Peyer's patch (tissue), 4 donors: ENCODE measurements around the gene TENT4A. TPM values are rescaled to one million over a fixed set of nuclear protein-coding genes. Genes with fewer than 3 reads are reported as not detected.

Experiments
- DNase-seq, 3 donors: peaks; one replicate each; pipeline ENCODE4 v3.0.0-alpha.2; 2017 to 2019
- H3K27ac ChIP-seq, 4 donors: fragments of 200-600 bp; sonication (generic); one replicate each; pipeline ENCODE4 v1.5.1; 2016 to 2019
- H3K27me3 ChIP-seq, 2 donors: fragments of 200-600 bp; sonication (generic); one replicate each; pipeline ENCODE4 v1.5.1; 2019
- H3K36me3 ChIP-seq, 3 donors: fragments of 200-600 bp; sonication (generic); one replicate each; pipeline ENCODE4 v1.5.1; 2016 to 2019
- H3K4me1 ChIP-seq, 4 donors: fragments of 200-600 bp; sonication (generic); one replicate each; pipeline ENCODE4 v1.5.1; 2016 to 2019
- H3K4me3 ChIP-seq, 4 donors: fragments of 200-600 bp; sonication (generic); 1 replicate in 3 of 4; 2 replicates in 1 of 4; pipeline ENCODE4 v1.5.1; 2016 to 2019; ENCODE audit warnings: mild to moderate bottlenecking in 1 of 4
- H3K9me3 ChIP-seq, 4 donors: fragments of 200-600 bp; sonication (generic); one replicate each; pipeline ENCODE4 v1.5.1; 2016 to 2019; ENCODE audit warnings: mild to moderate bottlenecking in 1 of 4
- POLR2A ChIP-seq, 2 donors: fragments of 450-650 bp; IDR thresholded peaks; one replicate each; pipeline ENCODE4 v1.5.1; 2017; ENCODE audit warnings: antibody characterized with exemption in 2 of 2, mild to moderate bottlenecking in 2 of 2, moderate library complexity in 2 of 2
- total RNA-seq, 4 donors: library from RNA; depleted of rRNA; stranded (reverse); fragments of >200 nt; gene quantifications; one replicate each; pipeline ENCODE4 v1.1.0, GENCODE V29; 2016
- TF ChIP-seq, protein P1 (sequence below), 6 experiments: fragments of 450-650 bp in 4 of 6; fragments of 200-600 bp in 2 of 6; sonication (generic) in 1 of 6; IDR thresholded peaks; one replicate each; pipeline ENCODE4 v1.5.1; 2017 to 2019; ENCODE audit warnings: antibody characterized with exemption in 6 of 6, mild to moderate bottlenecking in 3 of 6, moderate library complexity in 1 of 6

The TENT4A gene
- total RNA-seq, 4 donors from 2014 or later = 28.0 to 71.8 (median 44.5) TPM

DNA sequence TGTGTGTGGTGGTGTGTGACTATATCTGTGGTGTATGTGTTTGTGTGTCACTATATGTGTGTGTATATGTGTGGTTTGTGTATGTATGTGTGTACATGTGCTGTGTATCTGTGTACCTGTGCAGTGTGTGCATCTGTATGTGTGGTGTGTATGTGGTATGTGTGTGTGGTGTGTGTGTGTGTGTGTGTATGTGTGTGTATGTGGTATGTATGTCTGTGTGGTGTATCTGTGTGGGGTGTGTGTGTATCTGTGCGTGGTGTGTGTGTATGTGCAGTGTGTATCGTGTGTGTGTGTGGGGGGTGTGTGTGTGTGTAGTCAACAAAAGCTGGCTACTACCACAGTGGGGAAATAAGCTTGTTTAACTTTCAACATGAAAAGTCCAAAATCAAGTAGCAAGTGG lies 31.6 kb upstream of the TENT4A start:
- Histone ChIP-seq H3K9me3 (no peaks in the 10 kb centered on the region), H3K36me3 (no peaks in the 10 kb centered on the region), H3K4me3 (no peak overlapping the region), H3K27me3 (no peaks in the 10 kb centered on the region), H3K27ac (no peak overlapping the region), H3K4me1 (no peaks in the 10 kb centered on the region)
- DNase-seq = no peak
- TF ChIP-seq POLR2A (IDR thresholded peaks at IDR 0.05) = no peak
- TF ChIP-seq, protein P1, sequence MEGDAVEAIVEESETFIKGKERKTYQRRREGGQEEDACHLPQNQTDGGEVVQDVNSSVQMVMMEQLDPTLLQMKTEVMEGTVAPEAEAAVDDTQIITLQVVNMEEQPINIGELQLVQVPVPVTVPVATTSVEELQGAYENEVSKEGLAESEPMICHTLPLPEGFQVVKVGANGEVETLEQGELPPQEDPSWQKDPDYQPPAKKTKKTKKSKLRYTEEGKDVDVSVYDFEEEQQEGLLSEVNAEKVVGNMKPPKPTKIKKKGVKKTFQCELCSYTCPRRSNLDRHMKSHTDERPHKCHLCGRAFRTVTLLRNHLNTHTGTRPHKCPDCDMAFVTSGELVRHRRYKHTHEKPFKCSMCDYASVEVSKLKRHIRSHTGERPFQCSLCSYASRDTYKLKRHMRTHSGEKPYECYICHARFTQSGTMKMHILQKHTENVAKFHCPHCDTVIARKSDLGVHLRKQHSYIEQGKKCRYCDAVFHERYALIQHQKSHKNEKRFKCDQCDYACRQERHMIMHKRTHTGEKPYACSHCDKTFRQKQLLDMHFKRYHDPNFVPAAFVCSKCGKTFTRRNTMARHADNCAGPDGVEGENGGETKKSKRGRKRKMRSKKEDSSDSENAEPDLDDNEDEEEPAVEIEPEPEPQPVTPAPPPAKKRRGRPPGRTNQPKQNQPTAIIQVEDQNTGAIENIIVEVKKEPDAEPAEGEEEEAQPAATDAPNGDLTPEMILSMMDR (IDR thresholded peaks at IDR 0.05) = no peak

DNA sequence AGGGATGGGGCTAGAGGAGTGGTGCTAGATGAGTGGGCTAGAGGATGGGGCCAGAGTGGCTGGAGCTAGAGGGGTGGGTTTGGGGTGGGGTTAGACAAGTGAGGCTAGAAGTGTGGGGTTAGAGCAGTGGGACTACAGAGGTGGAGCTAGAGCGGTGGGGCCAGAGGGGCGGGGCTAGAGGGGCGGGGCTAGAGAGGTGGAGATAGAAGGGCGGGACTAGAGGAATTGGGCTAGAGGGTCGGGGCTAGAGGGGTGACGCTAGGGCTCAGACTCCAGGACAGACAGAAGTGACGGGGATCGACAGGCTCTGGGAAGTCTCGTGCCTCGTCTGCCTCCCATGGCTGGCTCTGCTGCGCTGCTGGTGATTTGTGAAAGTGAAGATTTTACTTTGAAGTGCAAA lies 31.0 kb upstream of the TENT4A start:
- Histone ChIP-seq H3K9me3 (no peaks in the 10 kb centered on the region), H3K27me3 (no peaks in the 10 kb centered on the region), H3K27ac (no peak overlapping the region), H3K4me1 (peaks cover 0 to 2% (median 0%) of the 10 kb centered on the region in 4 donors), H3K4me3 (no peak overlapping the region), H3K36me3 (no peaks in the 10 kb centered on the region)
- TF ChIP-seq POLR2A (IDR thresholded peaks at IDR 0.05) = no peak
- TF ChIP-seq, protein P1 (IDR thresholded peaks at IDR 0.05) = no peak
- no peak for DNase-seq

DNA sequence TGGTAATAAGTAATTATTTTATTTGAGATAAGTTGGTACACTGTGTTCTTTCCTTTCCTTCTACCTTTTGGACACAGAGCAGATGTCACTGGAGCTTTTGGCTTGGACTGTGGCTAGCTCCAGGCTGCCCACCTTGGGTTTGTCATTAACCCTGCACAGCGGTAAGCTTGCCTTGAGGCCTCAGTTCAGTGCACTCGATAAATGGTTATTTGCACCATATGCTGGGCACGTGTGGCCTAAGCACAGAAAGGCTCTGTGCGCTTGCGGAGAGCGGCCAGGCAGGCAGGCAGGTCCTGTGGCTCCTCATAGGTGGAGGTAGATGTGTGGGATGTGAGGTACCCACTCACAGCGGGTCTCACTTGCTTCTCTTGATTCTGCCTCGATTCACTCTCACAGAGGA lies 30.0 kb upstream of the TENT4A start:
- H3K9me3 ChIP-seq = no peaks in the 10 kb centered on the region
- no peak for DNase-seq
- H3K27me3 ChIP-seq = no peaks in the 10 kb centered on the region
- H3K27ac ChIP-seq = no peak overlapping the region
- no peaks in the 10 kb centered on the region for H3K36me3 ChIP-seq
- no peak overlapping the region for H3K4me3 ChIP-seq
- no peak for TF ChIP-seq POLR2A (IDR thresholded peaks at IDR 0.05)
- TF ChIP-seq, protein P1 (IDR thresholded peaks at IDR 0.05) = no peak
- H3K4me1 ChIP-seq = peaks cover 0 to 4% (median 0%) of the 10 kb centered on the region in 4 donors

DNA sequence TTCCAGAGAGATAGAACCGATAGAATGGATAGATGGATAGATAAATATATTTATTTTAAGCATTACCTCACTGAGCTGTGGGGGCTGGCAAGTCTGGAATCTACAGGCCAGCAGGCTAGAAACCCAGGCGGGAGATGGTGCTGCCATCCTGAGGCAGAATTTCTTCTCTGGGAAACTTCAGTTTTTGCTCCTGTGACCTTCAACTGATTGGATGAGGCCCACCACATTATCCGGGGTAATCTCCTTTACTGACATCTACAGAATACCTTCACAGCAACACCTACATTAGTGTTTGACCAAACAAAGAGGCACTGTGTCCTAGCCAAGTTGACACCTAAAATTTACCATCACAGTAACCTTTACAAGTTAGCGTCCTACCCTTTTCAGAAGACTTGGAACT lies 29.2 kb upstream of the TENT4A start:
- no peaks in the 10 kb centered on the region for H3K36me3 ChIP-seq
- H3K4me3 ChIP-seq = no peak overlapping the region
- H3K4me1 ChIP-seq = peaks cover 0 to 4% (median 0%) of the 10 kb centered on the region in 4 donors
- H3K27ac ChIP-seq = no peak overlapping the region
- no peaks in the 10 kb centered on the region for H3K27me3 ChIP-seq
- H3K9me3 ChIP-seq = no peaks in the 10 kb centered on the region
- no peak for DNase-seq
- TF ChIP-seq POLR2A (IDR thresholded peaks at IDR 0.05) = no peak
- TF ChIP-seq, protein P1 (IDR thresholded peaks at IDR 0.05) = no peak

DNA sequence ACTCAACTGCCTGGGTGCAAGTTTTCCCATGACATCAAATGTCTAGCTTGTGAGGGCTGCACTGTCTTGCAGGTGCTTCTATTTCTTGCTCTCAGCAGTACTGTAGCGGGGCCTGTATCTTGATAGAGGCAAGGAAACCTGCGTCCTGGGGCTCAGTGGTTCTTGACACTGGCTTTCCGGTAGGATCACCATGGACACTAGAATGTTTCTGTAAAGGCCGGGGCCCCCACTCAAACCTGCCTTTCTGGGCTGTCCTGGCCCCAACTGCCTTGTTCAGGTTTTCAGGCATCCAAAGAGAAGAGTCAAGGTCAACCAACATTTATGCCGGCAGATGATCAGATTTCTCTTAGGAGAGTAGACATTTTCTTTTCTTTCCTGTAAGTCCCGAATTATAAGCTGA lies 26.7 kb upstream of the TENT4A start:
- Histone ChIP-seq H3K27me3 (no peaks in the 10 kb centered on the region), H3K4me1 (peaks cover 0 to 4% (median 0%) of the 10 kb centered on the region in 4 donors), H3K36me3 (no peaks in the 10 kb centered on the region), H3K27ac (no peak overlapping the region), H3K4me3 (no peak overlapping the region), H3K9me3 (no peaks in the 10 kb centered on the region)
- TF ChIP-seq POLR2A (IDR thresholded peaks at IDR 0.05) = no peak
- TF ChIP-seq, protein P1 (IDR thresholded peaks at IDR 0.05) = no peak
- no peak for DNase-seq

DNA sequence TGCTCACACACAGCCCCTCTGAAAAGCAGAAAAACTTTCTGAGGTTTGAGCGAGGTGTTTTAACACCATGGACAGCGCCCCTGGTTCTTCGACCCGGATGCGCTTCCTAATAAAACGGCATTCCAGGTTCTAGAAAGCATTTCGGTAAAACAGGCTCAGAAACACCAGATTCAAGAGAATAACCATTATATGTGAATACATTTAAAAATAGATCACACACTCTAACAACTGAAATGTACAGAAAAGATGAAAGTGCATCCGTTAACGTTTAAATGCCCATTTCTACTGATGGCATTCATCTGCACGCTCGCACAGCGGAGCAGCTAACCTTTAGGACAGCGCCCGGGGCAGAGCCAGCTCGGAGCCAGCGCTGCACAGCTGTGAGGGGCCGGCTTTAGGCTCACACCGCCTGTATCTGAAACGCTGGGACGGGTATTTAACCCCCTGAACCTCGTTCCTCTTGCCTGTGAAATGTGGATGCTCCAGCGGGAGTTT lies 26.3 kb upstream of the TENT4A start:
- TF ChIP-seq, protein P1 (IDR thresholded peaks at IDR 0.05) = no peak
- TF ChIP-seq POLR2A (IDR thresholded peaks at IDR 0.05) = no peak
- H3K4me1 ChIP-seq = peaks cover 0 to 4% (median 0%) of the 10 kb centered on the region in 4 donors
- no peak for DNase-seq

More for the DNA sequence above, 26.3 kb upstream of the TENT4A start:
- H3K27me3 ChIP-seq = no peaks in the 10 kb centered on the region
- H3K9me3 ChIP-seq = no peaks in the 10 kb centered on the region
- no peaks in the 10 kb centered on the region for H3K36me3 ChIP-seq
- no peak overlapping the region for H3K27ac ChIP-seq
- peak overlapping the region in 2 of 4 donors; percentile 12 to 20 for H3K4me3 ChIP-seq
